KG1 (cell line): ENCODE results near the gene GSG1.

Experiments
- DNase-seq: peaks from one replicate; lab custom pipeline; 2025; lab: John Stamatoyannopoulos, UW

GSG1 gene

DNA sequence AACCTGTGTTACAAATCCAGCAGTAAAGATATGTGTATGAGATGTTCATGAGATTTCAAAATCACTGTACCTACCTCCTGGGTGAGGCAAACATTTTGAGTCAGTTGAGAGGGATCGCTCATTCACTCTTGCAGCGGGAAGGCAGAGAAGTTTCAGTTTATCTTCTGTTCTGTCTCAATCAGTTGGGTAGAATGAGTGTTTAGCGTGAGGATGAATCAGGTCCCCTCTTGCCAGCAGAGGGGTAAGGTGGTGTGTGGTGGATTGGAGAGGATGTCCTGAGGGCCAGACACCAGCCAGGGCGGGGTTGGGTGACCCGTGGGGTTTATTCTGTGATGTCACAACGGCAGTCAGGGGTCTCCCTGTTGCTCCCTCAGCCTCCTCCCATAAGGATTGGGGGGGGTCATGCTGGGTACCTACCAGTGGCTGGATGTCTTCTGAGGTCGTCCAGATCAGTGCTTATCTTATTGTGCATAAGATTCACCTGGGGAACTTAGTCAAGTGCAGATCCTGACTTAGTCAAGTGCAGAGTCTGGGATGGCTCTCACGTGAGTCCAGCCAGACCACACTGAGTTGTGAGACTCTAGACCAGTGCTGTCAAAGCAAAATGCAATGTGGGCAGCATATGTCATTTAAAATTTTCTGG, at the start of gene GSG1:
TSS of gene GSG1 (minus strand) at position 277 of the 643 bp plus-strand sequence. CDS start at position 122, 155 bp downstream.
- no peak for DNase-seq

DNA sequence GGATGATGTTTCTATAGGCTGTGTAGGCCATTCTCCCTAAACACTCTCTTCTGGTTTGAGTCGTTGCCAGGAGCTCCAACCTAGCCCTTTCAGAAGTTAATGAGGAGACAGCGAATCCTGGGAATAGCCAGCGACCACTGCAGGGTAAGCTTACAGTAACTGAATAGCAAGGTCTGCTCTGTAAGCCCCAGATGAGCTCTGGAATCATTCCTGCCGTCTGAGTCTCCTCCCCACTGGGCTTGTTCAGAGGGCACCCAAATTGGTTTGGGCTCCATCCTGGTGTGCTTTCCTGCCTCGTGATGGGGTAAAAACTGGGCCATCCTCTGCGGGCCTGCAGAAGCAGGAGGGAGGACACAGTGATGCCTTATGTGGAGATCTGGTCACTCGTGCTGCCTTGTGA, 49.7 kb upstream of the GSG1 start:
- no peak for DNase-seq

GRCh38 chr12:13152756-13153155, 49.3 kb upstream of the GSG1 start:
- no peak for DNase-seq

- no peak for DNase-seq
Measured at GRCh38 chr12:13152281-13152680, 48.8 kb upstream of the GSG1 start.

- DNase-seq = no peak
Measured at GRCh38 chr12:13149411-13149810, 45.9 kb upstream of the GSG1 start.

GRCh38 chr12:13148485-13148847, 45.0 kb upstream of the GSG1 start:
- no peak for DNase-seq

DNA sequence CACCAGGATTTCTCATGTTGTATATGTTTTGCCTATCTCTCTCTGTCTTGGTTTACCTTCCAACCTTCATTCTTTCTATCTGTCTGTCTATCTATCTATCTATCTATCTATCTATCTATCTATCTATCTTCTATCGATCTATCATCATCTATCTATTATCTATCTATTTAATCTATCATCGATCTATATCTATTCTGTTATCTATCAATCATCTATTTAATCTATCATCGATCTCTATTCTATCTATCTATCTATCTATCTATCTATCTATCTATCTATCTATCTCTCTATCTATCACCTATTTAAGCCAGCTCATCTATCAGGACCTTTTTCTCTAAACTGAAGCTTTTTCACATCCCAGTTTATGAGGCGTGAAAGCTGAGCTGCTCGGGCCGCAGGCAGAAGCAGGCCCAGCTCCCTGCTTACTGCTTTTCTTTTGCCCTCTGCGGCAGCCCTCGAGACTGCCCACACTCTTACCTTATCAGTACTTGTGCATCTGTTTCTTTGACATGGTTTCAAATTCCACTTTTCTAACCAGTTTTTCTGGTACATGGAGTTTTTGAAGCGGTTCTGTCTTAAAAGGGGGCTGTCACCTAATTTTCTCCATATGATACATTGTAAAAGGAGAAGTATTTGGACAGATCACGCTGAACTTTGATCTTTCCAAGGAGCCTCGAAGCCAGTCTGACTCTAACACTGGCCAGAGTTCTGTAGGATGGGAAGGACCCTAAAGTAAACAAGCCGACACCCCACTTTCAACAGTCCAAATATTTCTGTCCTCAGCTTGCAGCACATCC, 44.4 kb upstream of the GSG1 start:
- no peak for DNase-seq

DNA sequence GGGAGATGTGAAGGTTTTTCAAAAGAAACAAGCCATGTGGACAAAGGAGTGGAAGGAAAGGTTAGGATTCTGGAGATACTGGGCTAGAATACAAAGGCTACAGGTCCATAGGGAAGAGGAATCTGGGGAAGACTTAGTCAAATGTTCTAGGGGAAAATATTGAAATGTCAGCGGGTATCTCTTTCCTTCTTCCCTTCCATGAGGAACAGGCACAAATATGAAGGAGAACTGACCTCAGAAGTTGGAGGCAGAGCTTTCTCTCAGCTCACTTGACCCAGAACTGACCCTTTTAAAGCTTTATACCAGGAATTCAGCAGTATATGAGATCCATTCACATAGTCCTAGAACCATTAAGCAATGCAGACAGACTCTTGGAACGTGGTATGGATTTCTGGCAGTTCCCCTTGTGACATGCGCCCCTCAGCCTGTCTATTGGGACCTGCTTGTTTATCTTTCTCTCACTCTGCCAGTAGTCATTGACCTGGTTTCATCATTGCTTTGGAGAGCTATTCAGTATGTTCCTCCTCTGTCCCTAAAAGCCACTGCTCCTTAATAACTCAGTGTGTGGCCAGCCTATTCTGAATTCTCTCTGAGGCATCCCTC, 43.0 kb upstream of the GSG1 start:
- no peak for DNase-seq

DNA sequence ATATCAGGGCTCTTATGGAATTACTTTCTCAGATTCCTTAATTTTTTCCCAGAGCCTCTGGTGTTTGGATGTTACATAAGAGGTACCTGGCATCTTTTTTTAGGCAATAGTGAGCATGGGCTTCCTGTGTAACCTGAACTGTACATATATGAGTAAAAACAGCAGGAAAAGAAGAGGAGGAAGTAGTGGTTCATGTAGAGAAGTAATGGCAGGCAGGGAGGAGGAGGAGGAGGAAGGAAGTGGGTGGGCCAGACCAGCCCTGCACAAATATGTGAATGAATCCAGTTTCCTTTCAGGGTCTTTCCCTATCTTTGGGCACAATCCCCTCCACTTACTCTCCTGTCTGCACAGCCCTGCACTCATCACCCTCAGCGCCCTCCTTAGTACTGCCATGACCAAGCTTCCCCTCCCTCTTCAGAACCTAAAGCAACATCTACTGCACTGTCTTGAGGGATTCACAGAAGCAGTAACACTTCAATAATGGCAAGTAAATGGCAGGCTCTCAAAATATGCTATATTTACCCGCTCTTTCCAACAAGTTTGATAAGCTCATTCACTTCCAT, 40.9 kb upstream of the GSG1 start:
- DNase-seq = no peak

- no peak for DNase-seq
Measured at GRCh38 chr12:13142747-13143146, 39.3 kb upstream of the GSG1 start.

- no peak for DNase-seq
Measured at GRCh38 chr12:13141686-13142085, 38.2 kb upstream of the GSG1 start.

- no peak for DNase-seq
Measured at GRCh38 chr12:13135371-13136178, 32.1 kb upstream of the GSG1 start.

- no peak for DNase-seq
Measured at GRCh38 chr12:13133886-13134285, 30.4 kb upstream of the GSG1 start.

DNA sequence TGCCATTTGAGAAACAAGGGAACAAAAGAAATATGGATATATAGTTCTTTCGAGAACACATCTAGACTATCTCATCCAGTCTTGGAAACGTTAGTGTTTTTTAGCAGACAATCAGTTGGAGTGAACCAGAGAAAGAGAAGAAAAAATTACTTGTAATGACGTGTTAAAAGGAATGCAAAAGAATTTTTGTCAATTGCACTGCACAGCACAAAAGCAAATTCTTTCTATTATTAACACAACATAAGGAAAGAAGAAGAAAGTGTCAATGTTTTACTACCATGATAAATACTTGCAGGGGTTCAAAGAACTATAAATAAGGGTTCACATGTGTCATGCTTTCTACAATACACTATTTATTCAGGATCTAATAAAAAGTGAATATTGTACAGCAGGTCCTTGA, 27.5 kb upstream of the GSG1 start:
- no peak for DNase-seq

DNA sequence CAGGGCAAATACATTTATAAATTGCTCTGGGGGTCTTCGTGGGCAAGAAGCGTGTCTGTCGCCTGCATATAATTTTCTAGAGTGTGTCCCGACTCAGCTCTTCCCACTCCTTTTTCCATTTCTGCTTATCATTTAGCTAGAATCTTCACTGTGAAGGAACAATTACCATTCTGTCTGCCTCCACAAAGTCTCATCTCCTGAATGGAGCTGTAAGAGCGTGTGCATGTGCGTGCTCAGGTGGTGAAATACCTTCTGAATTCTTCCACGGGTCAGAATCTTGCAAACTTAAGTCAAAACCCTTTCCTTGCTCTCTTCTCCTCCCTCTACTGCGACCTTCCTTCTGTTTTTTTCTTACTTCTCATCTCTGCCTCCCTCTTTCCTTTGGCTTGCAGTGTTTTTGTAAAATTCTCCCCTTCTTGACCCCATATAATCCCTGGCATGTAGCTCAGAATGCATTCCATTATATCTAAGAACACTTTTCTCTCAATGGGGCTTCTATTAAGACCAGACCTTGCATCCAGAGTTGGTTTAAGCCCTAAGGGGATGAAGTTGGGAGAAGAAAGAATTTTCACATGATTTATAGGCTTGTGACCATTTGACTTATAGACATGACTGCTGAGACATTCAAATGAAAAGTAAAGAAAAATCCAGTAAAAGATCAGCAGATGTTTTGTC, 25.0 kb upstream of the GSG1 start:
- DNase-seq = no peak

DNA sequence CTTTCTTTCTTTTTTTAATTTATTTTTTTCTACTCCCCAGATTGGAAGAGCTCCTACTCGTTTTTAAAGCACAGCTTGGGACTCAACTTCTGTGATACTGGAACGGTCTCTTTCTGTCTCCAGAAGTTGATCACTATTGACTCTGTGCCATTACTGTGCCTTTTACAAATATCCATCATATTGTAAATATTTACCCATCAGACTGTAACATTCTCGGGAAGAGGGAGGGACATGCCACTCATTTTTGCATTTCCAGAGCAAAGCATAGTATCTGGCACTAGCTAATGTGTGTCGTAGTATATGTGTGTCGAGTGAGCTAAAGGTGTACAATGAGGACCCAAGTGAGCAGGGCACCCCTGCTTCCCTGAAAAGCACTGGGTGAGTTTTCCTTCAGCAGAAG, 24.0 kb upstream of the GSG1 start:
- DNase-seq = no peak

GRCh38 chr12:13126494-13126893, 23.0 kb upstream of the GSG1 start:
- DNase-seq = no peak

DNA sequence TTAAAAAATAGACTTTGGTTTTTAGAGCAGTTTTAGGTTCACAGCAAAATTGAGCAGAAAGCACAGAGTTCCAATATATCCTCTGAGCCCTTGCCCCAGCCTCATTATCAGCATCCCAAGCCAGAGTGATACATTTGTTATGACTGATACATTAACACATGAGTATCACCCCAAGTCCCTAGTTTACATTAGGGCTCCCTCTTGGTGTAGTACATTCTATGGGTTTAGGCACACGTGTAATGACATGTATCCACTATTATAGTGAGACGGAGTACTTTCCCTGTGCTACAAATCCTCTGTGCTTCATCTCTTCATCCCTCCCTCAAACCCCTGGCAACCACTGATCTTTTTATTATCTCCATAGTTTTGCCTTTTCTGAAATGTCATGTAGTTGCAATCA, 22.5 kb upstream of the GSG1 start:
- DNase-seq = no peak

DNA sequence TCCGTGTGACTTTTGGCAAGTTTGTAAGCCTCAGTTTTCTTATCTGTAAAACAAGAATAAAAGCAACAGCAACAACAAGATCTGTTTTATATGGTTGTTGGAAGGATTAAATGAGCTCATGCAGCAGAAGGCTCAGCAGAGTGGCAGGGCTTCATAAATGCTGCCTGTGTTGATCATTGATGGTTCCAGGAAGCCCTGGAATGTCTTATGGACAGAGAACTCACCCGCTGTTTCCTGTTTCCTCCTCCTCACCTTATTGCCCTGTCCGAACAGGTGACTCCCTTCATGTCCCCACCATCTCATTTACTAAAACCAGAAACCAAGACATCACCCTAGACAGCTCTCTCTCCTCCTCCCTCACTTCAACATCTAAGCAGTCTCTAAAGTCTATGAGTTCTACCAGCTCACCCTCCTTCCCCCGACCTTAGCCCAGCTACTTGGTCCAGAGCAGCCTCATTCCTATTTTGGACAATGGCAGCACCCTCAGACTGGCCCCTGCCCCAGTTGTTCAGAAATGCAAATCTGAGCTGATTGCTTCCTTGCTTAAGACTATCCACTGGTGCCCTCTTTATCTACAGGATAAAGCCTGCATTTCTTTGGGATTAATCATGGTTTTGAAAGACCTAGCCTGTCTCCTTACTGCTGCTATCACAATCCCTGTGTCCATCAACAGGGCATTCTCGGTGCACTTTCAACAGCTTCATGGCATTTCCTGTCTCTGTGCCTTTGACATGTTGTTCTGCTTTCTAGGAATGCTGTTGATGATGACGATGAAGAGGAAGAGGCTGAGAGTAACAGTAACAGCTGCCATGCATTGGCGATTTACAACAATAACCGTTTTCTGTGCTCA, 21.4 kb upstream of the GSG1 start:
- DNase-seq = no peak

GRCh38 chr12:13121568-13121967, 18.1 kb upstream of the GSG1 start:
- no peak for DNase-seq

- DNase-seq = no peak
Measured at GRCh38 chr12:13120413-13120812, 16.9 kb upstream of the GSG1 start.
